Right forelimb (tissue), 1 donor: ENCODE data around the gene OSER1.
A peak's percentile ranks its signal among the peaks of the same experiment; 100 is the strongest.

Experiments used
- DNase-seq: peaks from one replicate; pipeline ENCODE4 v3.0.0-alpha.2; 2018

The OSER1 gene

DNA sequence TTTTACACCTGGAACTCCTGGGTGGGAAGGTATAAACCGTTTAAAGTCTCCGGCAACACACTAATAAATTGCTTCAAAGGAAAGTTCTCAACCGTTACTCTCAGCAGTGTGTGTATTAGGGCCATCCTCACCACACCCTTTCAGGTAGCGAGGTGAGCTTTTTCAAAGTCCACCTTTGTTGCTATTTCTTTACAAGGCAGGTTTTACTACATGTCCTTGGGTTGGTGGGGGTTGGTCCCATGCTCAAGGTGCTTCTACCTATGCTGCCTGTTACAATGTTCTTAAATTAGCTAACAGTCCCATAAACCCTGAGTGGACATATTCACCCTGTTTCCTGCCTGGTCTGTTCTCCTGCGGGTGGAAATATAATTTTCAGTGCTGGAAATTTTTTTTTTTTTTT, 13.2 kb upstream of the OSER1 start:
- no peak for DNase-seq

DNA sequence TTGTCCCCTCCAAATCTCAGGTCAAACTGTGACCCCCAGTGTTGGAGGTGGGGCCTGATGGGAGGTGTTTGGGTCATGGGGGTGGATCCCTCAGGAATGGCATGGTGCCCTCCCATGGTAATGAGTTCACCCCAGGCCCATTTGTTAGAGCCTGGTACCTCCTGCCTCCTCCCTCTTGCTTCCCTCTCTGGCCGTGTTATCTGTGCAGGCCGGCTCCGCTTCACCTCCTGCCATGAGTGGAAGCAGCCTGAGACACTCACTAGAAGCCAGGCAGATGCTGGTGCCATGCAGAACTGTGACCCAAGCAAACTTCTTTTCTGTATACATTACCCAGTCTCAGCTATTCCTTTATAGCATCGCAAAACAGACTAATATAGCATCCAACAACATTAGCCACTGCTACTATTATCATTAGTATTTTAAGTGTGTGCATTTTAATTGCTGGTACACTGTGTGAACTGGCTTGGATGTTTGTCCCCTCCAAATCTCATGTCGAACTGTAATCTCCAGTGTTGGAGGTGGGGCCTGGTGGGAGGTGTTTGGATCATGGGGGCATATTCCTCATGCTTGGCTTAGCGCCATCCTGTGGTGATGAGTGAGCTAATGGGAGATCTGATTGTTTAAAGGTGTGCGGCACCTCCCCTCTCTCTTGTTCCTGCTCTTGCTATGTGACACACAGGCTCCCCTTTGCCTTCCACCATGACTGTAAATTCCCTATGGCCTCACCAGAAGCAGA, 12.2 kb upstream of the OSER1 start:
- no peak for DNase-seq

DNA sequence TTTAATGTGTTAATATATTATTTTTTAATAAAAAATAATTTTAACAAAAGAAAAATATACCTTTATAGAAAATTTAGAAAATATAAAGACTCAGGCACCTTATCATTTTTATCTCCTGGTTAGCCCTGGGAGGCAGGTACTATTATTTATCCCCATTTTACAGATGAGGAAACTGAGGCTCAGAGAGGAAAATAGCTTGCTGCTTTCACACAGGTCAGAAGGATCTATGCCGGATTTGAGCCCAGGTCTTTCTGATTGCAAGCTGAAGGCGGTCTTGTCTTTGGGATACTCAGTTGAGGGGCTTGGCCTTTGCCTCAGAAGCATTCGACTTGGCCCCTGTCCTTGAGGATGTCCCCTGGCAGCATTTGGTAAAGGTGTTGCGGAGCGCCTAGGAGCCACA, 11.5 kb upstream of the OSER1 start:
- no peak for DNase-seq

DNA sequence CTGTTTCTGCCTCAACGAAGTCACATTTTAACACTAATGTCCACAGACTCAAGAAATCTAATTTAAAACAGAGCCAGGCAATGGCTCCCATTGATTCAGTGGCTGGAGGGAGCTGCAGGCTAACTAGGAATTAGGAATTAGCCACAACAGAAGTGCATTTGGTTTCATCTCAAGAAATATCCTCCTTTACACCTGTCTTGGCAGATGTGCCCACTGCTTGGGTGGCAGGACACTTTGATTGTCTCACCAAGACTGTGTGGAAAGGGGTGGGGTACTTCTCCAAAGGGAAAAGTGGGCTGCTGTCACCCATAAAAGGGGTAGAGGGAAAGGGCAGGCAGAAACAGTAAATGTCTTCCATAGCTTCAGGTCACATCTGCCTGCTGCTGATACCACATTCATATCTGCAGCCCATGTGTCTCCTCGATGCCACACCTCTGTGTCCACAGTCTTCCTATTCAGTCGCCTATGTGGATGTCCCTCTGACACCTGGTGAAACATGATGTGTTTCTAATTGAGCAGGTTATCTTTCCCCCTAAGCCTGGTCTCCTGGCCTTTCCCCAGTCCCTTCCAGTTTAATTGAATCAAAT, 10.9 kb upstream of the OSER1 start:
- no peak for DNase-seq

DNA sequence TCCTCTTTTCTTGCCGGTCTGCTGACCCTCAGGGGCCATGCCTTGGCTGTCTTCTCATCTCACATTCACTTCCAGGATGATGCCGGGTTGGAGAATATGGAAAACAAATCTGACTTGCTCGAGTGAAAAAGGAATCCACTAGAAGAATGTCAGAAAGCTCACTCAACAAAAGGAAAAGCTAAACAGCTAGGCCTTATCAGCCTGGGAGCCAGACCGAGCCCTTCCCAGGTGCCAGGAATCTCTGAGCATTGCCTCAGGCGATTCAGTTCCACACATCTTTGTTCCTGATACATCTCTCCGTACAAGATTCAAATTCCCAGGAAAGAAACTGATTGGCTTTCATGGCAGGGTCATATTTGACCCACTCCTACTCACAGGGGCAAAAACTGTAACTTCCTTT, 9.2 kb upstream of the OSER1 start:
- DNase-seq, result no peak

DNA sequence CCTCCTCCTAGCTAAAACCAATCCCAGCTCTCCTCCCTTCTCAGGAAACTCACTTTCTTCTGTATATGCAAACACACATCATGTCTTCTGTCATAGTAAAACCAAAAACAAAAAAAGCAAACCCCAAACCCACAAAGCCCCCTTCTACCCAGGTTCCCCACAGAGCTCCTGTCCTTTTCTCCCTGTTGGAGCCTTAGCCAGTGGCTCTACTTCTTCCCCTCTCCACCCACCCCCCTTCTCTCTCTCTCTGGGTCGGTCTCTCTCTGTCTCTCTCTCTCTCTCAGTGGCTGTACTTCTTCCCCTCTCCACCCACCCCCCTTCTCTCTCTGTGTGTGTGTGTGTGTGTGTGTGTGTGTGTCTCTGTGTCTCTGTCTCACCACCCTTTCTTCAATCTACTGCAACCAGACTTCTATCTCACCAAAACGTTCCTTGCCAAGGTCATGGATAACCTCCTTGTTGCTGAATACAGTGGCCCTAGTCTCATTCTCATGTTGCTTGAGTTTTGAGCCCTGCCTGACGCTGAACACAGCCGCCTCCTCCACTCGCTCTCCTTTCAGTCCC, 8.7 kb upstream of the OSER1 start:
- no peak for DNase-seq

DNA sequence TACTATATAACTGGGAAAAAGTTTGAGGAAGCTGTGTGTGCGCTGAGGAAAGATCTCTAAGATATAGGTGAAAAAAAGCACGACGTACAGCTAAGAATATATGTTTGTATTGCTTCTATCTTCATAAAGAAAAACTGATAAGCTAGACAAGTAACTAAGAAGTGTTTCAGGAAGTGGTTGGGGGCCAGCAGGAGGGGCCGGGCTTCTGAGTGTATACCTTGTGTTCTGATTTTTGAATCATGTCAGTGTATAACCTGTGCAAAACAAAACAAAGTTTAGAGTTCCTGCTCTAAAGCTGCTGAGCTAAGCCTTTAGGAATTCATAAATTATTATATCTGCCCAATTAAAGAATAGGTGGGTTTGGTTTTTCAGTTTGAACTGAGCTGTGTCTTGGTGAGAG, 7.9 kb upstream of the OSER1 start:
- no peak for DNase-seq

DNA sequence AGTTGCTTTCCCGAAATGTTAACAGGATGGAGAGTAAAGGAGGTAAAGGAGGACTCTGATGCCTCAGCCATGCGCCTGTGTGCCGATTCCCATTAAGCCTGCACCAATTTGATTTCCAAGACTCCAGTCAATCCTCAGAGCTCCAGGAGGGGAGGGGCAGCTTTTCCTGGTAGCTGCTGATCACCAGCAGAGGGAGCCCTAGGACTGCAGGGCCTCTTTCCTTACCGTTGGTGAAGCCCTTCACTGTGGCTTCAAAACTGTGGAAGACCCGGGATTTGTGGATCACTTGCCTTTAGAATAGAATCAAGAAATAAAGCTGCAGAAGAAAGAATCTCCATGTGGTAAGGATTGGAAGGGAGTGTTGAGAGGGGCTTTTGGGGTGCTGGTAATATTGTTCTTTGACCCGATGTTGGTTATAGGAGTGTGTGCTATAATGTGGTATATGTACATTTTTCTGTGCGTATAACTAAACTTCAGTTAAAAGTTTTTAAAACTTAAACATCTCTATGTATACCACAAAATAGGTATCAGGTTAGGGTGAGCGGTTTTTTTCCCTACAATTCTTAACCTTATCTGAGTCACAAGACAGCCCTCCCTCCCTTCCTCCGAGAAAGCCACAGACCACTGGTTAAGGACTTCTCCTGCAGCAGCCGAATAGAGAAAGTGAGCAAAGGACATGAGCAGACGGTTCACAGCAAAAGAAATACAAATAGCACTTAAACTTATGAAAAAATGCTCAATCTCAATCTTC, 6.9 kb upstream of the OSER1 start:
- DNase-seq, result no peak

DNA sequence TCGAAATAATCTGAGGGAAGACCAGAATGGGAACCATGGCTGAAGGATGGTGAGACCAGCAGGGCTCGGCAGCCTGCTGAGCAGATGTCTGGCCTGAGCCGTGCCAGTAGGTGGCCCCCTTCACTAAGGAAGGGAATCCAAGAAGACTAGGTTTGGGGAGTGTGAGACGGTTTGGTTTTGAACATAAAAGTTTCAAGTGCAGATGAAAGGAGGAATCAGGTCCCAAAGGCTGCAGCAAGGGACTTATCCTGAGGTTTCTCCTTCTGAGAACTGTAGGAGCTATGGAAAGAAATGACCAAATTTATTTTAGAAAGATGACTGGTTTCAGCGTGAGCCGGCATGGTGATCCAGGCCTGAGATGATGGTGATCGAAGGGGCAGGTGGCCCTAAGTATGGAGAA, 4.6 kb upstream of the OSER1 start:
- DNase-seq, result peak; percentile 78

DNA sequence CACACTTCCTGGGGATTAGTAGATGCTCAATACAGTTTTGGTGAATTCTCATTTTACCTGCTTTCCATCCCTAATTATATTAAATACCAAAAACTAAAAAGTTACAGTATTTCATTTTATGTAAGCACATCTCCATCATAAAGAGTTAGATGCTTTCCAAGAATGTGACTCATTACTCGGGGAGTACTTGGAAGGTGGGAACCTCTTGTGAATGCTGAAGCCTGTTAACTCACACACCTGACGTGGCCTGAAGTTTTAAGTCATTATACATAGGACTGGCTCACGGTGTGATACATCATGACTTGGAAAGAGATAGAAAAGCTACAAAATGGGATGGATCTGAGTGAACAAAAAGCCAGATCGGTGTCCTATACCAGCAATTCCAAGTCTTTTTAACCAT, 2.2 kb upstream of the OSER1 start:
- no peak for DNase-seq

DNA sequence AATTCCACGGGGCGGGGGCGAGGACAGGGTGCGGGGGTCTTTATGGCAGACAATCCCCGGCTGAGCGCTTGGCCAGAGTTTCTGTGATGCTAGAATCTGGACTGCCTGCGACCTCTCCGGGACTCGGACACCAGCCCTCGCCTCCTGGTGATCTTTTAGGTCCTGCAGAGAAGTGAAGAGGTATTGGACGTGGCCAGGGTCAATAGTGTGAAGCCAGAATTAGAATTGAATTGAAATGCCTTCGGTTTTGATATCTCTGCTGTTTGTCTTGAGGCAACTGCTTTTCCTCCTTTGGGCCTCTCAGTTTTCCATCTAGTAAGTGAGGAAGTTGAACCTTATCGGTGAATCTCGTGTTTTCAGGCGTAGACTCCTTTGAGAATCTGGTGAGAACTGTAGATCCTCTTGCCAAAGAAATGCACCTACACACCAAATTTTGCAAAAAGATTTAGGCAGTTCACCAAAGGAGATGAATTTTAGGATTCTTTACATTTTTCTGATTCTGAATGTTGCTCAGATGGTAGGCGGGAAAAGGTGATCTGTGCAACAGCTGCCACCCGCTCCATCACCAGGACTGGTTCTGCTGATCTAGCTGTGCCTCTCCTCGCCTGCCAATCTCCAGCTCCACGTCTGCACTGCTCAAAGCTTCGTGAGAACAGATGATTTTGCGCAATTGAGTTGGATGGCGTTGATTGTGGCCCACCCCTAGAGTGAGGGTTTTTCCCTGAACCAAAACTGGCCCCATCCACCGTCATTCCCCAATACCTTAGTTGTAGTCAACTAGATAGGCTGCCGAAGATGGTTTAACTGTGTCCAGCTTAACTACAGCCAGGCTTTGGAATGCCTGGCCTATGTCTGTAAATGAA, 837 bp upstream of the OSER1 start:
- no peak for DNase-seq

DNA sequence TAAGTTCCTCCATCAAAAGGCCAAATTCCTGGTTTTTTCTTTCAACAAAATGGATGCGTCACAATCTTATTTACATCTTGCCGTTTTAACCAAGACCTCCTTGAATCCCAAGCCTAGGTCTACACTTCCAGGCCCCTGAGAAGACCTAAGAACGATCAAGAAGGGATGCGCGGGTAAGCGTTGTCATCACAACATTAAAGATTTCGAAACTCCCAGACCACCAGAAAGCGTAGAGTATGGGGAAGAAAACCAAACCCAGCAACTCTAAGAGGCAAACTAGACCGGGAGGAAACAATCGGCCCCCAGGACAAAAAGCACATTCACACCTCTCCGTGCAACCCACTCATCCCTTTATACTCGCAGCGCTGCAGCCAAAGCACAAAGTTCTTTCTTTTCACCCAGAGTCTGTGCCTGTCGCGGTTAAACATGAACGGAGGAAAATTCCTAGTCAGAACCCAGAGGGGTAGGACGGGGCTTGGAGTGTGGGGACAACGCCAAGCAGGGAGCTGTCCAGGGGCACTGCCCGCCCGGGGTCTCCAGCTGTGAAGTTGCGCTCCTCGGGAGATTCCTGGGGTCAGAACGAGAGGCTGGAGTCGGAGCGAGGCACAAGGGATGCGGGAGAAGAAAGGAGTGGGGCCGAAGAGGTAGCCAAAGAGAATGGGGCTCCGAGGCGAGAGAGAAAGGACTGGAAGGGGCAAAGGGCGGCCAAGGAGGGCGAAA, 725 bp downstream of the OSER1 start:
- no peak for DNase-seq

DNA sequence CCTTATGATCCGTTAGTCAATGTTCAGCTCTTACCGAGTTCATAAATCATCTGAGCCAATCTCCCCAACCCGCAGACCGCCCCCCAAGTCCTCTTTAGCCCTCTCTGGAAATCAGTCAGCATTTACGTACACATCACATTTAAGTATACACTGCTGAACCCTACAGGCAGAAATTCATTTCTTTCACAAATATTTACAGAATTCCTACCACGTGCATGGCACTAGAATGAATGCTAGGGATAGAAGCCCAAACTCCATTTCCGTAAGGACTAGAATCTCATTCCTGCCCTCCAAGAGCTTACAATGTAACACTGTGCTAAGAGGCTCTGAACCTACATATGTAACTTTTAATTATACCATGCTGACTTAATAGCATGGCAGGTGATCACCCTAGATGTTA, 1.8 kb downstream of the OSER1 start:
- DNase-seq, result no peak

DNA sequence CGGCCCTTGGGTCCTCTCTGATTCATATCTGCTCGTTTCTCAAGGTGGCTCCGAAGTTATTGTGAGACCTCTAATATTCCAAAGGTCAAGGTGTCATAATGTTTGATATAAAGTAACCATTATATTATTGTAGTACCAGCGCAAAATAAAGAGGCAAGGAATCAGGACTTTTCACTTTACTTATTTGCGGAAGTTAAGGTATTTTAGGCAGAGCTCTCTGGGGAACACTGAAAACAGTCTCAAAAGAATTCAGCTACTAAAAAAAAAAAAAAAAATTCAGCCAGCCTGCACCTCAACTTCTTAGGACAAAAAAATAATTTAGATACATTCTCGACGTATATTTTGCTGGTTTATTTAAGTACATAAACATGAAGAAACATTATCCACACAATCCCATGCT, 2.4 kb downstream of the OSER1 start:
- DNase-seq, result no peak

DNA sequence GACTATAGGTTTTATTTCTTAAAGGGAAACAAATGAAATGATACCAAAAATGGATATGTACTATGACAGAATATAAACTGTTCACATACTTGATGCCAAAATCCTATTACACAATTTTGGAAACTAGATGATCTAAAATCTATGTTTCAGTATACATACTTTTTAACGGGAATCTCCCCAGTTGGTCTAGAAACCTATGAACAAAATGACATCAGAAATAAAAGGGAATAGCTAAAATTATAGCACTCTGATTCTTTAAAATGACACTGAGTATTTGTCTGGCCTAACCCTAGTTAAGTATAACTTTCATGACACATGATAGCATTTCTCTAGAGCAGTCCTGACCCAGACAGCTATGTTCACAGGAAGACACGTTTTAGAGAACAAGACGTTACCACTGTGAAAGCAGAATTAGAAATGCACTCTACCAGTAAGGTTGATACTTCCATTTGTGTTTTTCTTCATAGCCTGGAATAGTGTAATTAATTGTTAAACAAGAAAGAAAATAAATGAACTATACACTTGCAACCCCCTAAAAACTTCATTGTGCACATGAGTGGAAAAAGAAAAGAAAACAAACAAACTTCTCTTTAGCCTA, 3.3 kb downstream of the OSER1 start:
- no peak for DNase-seq

DNA sequence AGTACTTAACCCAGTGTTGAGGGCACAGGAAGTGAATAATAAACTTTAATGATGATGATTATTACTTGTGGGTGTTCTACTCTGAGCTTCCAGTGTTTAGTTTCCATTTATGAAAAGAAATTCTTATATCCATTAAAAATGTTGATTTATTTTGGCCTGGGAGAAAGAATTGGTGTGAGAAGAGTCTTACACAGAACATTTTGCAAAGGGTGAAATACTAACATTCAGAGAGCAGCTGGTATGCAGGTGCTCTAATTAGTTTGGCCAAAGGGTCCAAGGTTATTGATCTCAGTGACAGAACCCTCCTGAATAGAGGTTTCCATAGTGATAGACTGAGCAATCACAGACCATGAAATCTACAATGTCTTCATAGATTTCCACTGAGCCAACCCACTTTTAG, 4.4 kb downstream of the OSER1 start:
- no peak for DNase-seq

DNA sequence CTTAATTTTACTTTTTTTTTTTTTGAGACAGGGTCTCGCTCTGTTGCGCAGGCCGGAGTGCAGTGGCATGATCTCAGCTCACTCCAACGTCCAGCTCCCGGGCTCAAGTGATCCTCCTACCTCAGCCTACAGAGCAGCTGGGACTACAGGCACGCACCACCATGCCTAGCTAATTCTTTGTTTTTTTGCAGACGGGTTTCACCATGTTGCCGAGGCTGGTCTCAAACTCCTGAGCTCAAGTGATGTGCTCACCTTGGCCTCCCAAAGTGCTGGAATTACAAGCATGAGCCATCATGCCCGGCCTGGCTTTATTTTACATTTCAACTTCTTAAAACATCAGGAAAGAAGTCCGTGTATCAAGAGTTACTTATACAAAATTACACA, 5.7 kb downstream of the OSER1 start:
- no peak for DNase-seq

DNA sequence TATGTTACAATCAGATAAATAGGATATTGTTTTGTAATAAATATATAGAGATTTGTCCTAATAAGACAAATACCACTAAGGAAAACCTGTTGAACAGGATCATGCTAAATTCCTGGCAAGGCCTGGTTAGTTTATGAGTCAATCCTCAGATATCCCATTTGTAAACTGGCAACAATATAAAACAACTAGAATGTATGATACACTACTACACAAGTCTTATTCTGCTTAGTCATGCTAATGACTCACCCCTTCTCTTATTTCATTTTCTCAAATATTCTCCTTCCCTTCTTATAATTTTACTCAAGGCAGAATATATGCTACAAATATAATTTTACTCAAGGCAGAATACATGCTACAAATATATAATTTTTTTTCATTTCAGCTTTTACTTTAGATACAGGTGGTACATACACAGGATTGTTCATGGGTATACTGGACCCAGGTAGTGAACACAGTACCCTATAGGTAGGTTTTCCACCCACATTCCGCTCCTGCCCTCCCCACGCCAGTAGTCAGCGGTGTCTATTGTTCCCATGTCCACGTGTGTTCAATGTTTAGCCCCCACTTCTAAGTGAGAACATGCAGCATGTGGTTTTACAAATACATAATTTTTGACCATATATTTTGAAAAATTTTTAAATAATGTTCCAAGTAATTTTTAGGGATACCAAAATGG, 6.3 kb downstream of the OSER1 start:
- DNase-seq, result no peak

DNA sequence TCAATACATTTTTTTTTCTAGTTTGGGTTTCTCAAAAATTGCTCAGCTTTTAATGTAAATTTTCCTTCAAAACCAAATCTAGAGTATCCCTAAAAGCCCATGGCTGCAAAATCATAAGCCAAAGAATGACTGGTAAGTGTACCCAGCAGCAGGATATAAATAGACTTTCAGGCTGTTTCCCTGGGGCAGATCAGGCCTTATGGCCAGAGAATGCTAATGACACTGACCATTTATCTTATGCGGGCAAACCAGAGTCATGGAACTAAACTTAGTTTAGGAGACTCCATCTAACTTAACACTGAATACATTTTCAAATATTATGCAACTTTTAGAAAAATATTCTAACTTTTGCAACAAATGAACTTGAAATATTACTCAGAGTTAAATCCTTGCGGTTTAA, 7.4 kb downstream of the OSER1 start:
- DNase-seq, result no peak

DNA sequence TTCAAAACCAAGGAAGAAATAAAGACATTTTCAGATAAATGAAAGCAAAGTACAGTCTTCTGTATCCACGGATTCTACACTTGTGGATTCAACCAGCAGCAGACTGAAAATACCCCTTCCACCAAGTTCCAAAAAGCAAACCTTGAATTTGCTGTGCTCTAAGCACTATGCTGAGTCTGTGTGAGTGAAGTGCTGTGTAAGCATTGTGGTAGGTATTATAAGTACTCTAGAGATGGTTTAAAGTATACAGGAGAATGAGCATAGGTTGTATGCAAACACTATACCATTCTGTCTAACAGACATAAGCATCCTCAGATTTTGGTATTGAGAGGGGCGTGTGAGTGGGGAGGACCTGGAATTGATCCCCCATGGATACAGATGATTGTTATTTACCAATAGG, 9.6 kb downstream of the OSER1 start:
- no peak for DNase-seq

DNA sequence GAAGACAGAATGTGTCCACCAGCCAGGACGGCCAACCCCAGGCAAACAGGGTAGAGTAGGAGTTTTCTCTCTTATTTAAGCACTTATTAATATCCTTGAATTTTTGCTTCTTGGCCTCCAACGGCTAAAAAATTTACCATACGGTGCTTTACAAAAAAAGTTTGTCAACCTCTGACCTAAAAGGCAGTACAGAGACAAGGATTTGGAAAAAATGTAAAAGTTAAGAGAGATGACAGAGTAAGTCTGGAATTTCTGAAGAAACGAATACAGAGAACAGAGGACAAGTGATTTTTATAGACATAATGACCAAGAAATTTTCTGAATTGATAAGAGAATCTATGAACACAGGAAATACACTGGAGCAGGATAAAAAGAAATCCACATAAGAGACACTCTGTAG, 10.2 kb downstream of the OSER1 start:
- DNase-seq, result no peak
